IPS-11a (cell line): ENCODE results near the gene SMARCAD1.

Source experiments
- H3K4me3 ChIP-seq: one replicate; pipeline ENCODE4 v1.5.1; 2013; ENCODE audit warnings: low read depth, low read length, control low read depth

The SMARCAD1 gene, protein sequence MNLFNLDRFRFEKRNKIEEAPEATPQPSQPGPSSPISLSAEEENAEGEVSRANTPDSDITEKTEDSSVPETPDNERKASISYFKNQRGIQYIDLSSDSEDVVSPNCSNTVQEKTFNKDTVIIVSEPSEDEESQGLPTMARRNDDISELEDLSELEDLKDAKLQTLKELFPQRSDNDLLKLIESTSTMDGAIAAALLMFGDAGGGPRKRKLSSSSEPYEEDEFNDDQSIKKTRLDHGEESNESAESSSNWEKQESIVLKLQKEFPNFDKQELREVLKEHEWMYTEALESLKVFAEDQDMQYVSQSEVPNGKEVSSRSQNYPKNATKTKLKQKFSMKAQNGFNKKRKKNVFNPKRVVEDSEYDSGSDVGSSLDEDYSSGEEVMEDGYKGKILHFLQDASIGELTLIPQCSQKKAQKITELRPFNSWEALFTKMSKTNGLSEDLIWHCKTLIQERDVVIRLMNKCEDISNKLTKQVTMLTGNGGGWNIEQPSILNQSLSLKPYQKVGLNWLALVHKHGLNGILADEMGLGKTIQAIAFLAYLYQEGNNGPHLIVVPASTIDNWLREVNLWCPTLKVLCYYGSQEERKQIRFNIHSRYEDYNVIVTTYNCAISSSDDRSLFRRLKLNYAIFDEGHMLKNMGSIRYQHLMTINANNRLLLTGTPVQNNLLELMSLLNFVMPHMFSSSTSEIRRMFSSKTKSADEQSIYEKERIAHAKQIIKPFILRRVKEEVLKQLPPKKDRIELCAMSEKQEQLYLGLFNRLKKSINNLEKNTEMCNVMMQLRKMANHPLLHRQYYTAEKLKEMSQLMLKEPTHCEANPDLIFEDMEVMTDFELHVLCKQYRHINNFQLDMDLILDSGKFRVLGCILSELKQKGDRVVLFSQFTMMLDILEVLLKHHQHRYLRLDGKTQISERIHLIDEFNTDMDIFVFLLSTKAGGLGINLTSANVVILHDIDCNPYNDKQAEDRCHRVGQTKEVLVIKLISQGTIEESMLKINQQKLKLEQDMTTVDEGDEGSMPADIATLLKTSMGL

GRCh38 chr4:94207469-94208224, at the start of gene SMARCAD1:
Gene SMARCAD1, plus strand, starts transcription at chr4:94207865. Its CDS starts 530 bp downstream, at chr4:94208395.
- H3K4me3 ChIP-seq, result peak within 1 kb of the TSS; percentile 95

GRCh38 chr4:94158883-94159282, 48.8 kb upstream of the SMARCAD1 start:
- no peak overlapping the region for H3K4me3 ChIP-seq

DNA sequence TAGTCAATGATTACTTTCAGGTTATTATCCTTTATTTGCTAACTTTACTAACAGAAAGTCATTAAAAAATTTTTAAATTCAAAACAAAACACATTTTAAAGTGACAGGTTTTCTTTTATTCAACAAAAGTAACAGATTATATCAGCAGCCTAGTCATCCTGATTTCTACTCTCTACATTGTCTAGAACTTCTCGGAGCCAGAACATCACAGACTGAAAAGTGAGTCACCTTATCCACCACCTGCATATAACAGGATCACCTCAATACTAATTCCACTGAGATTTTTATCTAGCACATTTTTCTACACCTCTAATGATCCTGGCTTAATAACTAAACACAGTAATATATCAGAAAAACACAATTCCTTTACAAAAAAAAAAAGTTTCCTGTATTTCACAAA, 47.9 kb upstream of the SMARCAD1 start:
- no peak overlapping the region for H3K4me3 ChIP-seq

GRCh38 chr4:94160774-94161173, 46.9 kb upstream of the SMARCAD1 start:
- no peak overlapping the region for H3K4me3 ChIP-seq

GRCh38 chr4:94165256-94165655, 42.4 kb upstream of the SMARCAD1 start:
- H3K4me3 ChIP-seq, result no peak overlapping the region

DNA sequence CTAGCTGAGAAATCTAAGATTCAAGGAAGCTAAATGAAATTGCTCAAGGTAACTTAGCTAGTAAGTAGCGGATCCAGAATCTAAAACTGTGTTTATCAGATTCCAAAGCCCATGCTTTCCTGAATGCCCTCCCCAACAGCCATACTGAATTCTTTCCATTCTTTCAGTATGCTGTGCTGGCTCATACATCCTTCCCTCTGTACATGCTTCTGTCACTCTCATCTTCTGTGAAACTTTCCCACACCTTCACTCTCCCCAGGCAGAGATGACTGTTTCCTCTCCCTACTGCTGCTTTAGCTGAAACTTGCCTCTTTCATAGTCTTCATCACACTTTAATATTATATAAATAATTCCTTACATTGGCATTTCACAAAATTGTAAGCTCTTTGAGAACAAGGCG, 39.3 kb upstream of the SMARCAD1 start:
- no peak overlapping the region for H3K4me3 ChIP-seq

- no peak overlapping the region for H3K4me3 ChIP-seq
Observed at GRCh38 chr4:94169803-94170372, 37.8 kb upstream of the SMARCAD1 start.

- no peak overlapping the region for H3K4me3 ChIP-seq
Observed at GRCh38 chr4:94171616-94172015, 36.0 kb upstream of the SMARCAD1 start.

- H3K4me3 ChIP-seq, result no peak overlapping the region
Observed at GRCh38 chr4:94175553-94176261, 32.0 kb upstream of the SMARCAD1 start.

- no peak overlapping the region for H3K4me3 ChIP-seq
Observed at GRCh38 chr4:94177822-94178221, 29.8 kb upstream of the SMARCAD1 start.

GRCh38 chr4:94181815-94182214, 25.9 kb upstream of the SMARCAD1 start:
- H3K4me3 ChIP-seq, result no peak overlapping the region

- H3K4me3 ChIP-seq, result no peak overlapping the region
Observed at GRCh38 chr4:94202769-94203168, 4.9 kb upstream of the SMARCAD1 start.

DNA sequence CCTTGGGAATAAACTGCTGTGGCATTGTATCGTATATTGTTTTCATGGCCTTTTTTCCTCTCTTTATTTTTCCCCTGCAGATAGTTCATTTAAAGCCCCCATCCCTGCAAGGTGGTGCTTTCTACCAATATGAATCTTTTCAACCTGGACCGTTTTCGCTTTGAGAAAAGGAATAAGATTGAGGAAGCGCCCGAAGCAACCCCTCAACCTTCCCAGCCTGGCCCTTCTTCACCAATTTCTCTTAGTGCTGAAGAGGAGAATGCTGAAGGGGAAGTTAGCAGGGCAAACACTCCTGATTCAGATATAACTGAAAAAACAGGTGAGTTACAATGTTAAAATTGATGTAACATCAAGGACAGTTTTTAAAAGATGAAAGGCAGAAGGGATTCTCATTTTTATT, 601 bp downstream of the SMARCAD1 start:
- H3K4me3 ChIP-seq, result peak overlapping the region; percentile 95

GRCh38 chr4:94208918-94209317, 1.3 kb downstream of the SMARCAD1 start:
- peak overlapping the region; percentile 13 for H3K4me3 ChIP-seq

GRCh38 chr4:94211861-94212260, 4.2 kb downstream of the SMARCAD1 start:
- no peak overlapping the region for H3K4me3 ChIP-seq

GRCh38 chr4:94214703-94215319, 7.1 kb downstream of the SMARCAD1 start:
- no peak overlapping the region for H3K4me3 ChIP-seq

GRCh38 chr4:94216394-94216793, 8.7 kb downstream of the SMARCAD1 start:
- no peak overlapping the region for H3K4me3 ChIP-seq

DNA sequence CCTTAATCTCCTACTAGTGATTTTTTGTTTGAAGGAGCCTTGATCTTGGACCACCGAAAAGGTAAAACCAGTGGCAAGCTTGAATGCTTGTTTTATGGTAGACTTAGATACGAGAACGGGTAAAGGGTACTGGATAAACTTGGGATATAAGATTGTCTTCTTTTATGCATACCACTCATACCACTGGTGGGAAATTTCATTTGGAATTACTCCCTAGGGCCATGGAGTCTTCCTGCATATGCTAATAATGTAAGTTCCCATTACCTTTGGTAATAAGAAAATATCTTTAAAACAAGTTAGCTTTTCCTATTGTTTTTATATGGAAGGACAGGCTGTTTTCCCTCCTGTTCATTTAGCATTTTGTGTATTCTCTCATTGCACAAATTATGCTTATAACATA, 11.7 kb downstream of the SMARCAD1 start:
- H3K4me3 ChIP-seq, result no peak overlapping the region

DNA sequence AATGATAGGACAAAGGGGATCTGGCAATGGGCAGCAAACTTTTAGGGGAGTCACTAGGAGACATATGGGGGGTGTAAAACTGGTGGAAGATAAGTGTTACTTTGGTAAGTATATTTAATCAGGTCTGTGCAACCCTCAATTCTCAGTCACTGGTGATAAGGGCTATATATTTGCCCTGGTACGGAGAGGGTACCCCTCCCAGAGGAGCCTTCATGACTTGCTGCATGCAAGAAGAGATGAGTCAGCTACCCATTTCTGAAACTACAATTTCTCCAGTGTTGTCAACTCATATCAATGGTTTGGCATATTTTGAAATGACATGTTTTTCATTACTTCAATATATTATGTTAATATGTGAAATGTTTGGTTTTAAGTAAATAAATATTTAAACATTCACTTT, 14.3 kb downstream of the SMARCAD1 start:
- H3K4me3 ChIP-seq, result no peak overlapping the region

DNA sequence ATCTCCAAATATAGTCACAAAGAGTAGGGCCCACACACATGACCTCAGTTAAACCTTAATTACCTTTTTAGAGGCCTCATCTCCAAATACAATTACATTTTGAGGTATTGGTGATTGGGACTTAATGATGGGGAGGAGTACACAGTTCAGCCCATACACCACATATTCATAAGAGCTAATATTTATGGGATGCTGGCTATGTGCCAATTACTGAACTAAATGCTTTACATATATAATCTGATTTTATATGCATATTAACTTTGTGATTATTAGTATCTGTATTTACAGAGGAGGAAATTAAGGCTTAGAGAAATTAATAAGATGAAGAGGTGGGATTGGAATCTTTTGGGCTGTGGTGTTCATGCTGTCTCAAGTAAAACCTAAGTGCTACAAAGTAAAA, 17.8 kb downstream of the SMARCAD1 start:
- no peak overlapping the region for H3K4me3 ChIP-seq
